ENCODE results near the gene NCR3LG1.

NCR3LG1 gene, protein sequence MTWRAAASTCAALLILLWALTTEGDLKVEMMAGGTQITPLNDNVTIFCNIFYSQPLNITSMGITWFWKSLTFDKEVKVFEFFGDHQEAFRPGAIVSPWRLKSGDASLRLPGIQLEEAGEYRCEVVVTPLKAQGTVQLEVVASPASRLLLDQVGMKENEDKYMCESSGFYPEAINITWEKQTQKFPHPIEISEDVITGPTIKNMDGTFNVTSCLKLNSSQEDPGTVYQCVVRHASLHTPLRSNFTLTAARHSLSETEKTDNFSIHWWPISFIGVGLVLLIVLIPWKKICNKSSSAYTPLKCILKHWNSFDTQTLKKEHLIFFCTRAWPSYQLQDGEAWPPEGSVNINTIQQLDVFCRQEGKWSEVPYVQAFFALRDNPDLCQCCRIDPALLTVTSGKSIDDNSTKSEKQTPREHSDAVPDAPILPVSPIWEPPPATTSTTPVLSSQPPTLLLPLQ

DNA sequence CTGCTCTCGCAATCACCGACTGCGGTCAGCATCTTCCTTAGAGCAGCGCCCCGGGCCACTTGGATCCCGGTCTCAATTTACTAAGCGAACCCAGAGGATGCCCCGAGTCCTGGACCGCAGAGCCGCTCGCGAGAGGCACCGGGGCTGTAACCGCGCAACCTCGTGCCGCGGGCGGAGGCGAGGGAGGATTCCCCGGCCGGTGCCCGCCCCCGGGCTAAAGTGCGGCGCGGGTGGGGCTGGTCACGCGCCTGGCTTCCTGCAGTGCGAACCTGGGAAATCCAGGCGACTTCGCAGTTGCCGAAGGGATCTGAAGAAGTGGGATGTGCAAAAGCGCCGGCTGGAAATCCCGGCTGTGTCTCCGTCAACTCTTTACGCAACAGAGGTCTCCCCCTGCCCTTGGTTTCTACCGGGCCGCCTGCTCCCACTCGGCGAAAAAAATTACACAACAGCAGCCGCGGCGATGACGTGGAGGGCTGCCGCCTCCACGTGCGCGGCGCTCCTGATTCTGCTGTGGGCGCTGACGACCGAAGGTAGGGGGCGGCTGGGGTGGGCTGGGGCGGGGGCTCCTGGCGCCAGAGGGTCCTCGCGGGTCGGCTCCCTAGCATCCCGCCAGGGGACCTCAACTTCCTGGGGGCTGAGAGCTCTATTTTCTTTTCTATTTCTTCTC lies at the start of gene NCR3LG1:
Gene NCR3LG1 (plus strand): TSS at position 291 of the 667 bp plus-strand sequence. CDS start 170 bp downstream, at position 461.
- peak; percentile 7 for DNase-seq

DNA sequence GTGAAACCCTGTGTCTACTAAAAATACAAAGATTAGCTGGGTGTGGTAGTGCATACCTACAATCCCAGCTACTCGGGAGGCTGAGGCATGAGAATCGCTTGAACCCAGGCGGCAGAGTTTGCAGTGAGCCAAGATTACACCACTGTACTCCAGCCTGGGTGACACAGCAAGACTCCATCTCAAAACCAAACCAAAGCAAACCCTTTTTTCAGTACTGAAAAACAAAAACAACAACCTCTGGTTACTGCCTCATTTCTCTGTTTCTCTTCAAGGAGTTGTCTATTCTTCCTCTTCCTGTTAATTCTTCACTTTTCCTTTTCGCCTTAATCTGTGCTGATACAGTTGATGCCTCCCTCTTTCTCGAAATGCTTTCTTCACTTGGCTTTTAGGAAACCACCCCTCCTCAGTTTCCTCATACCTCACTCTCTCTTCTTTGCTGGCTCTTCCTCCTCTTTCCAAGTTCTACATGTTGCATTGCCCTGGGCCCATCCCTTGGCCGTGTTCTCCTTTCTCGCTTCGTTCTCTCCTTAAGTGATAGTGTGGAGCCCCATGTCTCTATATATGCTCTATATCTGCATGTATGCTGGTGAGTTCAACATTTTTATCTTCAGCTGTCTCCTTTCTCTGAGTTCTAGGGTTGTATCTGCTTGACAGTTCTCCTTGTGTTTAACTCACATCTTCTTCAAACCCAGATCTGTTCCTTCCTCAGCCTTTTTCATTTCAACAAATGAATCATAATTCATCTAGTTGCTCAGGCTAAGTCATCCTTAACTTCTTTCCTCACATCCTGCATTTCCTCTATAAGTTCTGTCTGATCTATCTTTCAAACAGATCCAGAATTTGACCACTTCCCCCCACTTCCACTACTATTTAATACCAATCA lies 38.0 kb upstream of the NCR3LG1 start:
- no peak for DNase-seq

DNA sequence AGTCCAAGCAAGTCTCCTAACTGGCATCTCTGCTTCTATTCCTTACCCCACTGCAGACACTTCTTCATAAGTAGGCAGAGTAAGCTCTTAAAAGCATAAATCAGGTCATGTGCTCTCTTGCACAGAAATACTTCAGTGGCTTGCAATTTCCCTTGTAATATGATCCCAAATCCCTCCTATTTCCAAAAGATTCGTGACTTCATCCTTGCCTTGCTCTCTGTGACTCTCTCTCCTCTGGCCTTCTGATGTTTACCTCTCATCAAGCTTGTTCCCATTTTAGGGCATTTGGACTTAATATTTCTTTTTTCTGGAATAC lies 37.4 kb upstream of the NCR3LG1 start:
- no peak for DNase-seq

DNA sequence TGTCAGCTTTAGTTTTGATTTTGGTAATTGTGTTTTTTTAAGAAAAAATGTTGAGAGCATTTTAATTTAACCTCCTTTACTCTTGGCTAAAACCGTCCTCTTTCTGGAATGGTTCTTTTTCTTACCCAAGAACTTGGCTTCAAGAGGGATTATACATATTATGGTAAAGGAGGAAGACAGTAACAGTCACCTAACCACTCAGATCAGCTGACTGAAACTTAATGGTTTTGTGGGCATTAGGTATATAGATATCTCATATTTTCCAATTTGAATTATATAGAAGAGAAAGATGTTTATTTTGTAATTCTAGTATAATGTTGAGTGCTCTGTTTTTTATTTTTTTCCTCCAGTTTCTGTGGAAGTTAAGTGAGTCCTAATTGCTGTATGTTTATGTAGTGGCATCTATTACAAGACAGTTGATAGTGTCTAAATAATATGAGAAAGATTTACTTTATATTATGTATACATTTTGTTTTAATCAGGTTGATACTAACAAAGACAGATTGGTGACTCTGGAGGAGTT lies 36.6 kb upstream of the NCR3LG1 start:
- no peak for DNase-seq

DNA sequence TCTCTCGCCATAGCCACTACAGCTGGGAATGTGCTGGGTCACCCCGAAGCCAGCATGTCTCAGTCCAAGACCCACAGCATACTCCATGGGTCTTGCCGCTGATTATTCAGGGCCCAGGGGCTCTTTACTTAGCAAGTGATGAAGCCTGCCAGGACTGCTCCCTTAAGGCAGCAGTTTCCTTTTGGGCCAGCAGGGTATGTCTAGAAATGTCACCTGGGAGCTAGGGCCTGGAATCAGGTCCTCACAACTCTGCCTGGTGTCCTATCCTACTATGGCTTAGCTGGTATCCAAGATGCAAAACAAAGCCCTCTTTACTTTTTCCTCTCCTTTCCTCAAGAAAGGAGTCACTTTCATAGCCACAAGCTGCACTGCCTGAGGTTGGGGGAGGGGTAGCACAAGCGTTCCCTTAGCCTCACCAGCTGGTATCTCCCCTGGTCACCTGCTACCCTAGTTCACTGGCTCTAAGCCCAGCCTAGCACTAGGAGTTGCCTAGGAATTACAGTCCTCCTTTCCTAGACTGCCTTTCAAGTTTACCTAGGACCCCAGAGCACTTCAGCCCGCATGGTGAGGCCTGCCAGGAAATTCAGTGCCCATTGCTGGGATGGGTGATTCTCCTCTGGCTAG lies 22.6 kb upstream of the NCR3LG1 start:
- no peak for DNase-seq

DNA sequence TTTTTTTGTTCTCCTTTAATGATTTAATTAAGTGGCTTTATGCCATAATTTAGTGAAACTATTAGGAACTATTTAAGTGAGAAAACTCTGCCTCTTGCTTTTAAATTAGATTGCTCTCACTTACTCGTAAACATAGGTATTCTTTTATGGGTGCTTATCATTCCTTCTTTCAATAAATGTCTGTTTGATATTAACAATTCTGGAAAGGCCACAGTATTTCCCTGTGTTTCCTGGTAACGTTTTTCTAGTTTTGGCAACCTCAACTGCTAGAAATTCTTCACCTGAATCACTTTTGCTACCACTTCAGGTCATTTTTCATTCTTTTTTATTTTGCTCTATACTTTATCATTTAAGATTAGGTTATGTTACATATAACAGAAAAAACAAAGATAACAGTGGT lies 19.9 kb upstream of the NCR3LG1 start:
- DNase-seq: no peak

DNA sequence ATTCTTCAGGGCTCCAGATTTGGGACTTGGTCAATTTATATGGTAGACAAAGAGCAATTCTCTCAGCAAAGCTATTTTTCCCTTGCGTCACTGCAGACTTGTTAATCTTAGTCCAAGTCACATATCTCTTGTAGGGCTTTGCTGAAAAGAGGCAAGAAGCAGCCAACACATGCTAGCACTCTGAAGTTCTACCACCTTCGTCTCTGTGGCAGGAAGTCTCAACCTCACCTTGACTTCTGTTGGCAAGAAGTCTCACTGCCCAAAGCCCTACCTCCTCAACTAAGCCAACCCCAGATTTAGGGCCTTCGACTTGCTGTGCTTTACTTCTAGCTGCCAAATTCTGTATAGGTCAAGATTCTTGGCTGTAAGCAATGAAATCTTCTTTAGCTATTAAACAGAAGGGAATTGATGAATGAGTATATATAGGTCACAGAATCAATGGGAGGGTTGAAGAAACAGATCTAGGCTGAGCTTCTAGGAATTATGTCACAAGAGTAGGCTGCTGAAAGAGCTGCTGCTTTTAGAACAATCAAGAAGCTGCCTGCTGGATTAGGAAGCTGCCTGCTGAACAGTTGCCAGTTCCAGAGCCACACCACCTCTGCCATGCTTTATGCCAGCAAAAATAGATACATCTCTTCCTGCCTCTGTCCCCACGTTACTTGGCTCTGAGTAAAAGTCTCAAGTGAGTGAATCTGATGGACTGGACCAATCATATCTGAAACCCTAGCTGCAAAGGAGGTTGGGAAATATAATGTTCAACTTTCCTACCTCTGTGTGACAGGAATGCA lies 17.6 kb upstream of the NCR3LG1 start:
- no peak for DNase-seq

DNA sequence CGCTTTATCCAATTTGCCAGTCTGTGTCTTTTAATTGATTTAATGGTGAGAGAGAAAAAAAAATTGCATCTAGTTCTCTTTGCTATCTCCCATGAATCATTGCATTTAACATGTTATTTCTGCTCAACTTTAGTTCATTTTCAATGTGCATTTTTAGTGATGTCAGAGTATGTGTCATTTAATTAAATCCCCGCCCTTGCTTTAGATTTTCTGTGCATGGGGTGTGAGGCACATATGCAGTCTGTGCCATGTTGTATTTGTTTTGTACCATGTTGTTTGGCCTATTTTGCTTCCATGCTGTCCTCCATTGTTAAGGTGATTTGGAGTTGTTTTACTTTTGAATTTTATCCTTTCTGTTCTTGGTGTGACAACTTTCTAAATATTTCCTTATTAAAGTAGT lies 8.3 kb upstream of the NCR3LG1 start:
- no peak for DNase-seq

DNA sequence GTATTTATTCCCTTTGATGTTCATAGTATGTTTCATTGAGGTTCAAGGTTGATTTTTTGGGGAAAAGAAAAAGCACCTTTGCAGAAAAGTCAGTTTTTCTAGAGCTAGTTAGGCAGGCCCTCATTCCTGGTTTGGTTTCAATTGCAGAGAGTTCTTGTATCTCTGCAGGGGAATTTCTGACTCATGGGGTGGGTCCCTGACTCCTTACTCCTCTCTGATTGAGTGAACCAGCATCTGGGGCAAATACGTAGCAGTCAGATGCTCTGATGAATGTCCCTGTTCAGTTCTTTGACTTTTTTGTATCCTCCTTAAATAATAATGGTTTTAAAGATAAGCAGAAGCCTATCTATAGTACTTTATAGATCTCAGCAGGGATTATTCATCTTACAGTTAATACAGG lies 7.7 kb upstream of the NCR3LG1 start:
- no peak for DNase-seq

DNA sequence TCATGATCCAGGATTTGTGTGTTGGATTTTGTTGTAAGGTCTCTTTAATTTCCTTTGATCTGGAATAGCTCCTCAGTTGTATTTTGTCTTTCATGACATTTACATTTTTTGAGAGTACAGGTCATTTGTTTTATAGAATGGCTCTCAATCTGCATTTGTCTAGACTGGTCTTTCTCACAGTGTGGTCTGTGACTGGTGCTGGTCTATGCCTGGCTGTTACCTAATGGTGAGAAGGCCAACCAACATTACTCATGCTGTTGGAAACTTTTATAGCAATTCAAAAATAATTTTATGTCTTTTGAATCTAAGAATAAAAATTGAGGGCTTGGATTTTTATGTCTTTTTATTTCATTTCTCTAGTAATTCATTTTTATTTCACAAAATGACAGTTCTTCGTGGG lies 3.9 kb upstream of the NCR3LG1 start:
- DNase-seq: no peak

DNA sequence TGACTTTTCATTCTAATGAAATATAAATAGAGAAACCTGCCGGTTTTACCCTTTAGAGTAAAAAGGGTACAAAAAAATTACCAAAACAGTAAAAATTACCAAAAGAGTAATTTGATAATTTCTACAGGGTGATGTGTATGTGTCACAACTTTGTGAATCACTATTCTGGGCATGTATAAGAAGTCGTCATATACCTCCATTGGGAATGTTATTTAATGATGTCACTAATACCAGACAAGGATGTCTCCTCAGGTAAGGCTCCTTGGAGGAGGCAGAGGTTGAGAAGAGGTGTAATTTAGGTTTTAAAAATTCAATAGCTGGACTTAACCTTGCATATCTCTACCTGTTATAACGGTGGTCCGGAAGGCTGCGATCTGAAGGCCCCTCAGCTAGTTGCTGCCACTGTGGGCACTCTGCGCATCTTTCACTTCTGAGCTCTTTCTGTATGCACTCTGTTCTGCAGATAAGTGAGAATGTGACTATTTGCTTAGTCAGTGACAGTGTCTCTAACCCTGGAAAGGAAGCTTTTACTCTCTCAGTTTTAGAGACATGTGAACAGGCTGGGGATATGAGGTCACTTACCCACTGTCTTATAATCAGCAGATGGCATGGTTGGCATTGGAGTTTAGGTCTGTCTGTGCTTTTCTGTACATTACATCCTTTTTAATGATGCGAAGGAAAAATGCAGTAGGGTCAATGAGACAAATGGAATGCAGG lies 987 bp upstream of the NCR3LG1 start:
- DNase-seq: no peak

DNA sequence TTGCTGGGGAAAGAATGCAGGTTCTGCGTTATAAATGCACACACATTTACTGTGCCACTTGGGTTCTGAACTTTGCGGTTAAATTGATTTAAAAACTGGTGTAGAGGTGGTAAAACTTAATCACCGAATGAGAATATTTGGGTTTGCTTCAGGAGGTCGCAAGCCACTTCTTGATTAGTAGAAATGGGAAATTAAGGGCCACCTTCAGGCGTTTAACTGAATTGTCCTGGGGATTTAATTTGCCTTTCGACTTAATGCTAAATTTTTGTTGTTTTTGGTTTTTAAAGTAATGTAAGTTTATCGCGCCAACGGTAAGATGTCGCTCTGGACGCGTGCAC lies 459 bp upstream of the NCR3LG1 start:
- DNase-seq: no peak

DNA sequence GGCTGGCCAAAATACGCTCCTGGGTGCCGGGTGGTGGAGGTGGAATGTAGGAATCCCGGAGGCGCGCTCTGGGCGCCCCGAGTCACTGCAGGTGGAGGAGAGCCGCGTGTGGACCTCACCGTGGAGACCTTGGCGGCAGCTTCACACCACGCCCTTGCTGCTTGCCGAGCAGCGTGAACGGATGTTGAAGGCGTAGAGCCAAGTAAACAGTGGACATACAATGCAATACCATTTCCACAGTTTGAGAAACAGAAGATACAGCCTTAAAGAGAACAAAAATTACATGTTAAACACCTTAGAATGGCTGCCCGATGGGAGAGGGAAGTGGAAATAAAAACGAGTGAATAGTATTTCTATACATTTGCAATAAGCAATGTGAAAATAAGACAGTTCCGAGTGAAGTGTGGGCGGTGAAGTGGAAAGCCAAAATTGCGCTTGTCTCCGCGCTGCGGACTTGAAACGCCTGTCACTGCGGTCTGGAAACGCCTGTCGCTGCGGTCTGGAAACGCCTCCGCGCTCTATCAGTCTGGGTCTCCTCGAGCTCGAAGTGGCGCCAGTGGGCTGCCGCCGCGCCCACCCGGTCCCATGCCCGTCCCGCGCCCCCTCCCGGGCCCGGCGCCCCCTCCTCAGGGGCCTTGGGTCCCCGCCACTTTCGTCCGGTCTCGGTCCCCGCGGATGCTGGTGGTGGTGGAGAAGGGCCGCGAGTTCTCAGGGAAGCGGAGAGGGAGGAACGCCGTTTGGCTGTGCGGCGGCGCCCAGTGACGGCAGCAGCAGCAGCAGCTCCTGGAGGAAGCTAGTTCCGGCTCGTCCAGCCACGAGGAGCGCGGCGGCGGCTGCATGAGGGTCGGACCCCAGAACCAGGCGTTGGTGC lies 1.6 kb downstream of the NCR3LG1 start:
- peak; percentile 58 for DNase-seq

DNA sequence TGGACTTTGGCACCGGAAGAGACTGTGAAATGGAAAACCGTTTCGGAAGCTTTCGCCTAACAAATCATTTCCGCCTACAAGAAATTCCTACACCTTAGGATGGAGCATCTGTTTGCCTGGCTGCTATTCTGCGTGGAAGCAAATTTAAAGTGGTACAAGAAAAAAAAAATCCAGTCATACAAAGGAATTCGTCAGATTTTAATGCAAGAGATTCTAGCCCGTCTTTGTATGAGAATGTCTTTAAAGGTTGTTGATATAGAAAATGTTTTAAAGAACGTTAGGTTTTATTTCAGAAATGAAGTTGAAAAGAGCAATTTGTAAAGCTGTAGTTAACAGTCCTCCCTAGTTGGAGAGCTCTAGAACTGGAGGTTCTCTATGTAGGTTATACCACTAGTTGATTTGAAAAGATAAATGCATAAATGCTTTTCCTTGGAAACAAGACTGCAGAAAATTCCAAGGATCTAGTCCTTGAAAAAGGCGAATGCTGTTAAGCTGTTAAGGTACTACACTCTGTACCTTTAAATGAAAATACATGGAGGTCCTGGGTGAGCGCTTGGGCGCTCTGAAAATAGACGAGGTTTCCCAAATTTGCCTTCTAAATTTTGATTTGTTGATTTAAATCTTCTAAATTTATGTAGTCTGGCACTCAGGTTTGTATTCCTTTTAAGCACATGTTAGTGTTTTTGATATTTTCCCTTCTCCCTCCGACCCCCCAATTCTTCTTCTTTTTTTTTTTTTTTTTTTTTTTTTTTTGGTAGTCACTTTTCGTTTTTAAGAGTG lies 2.4 kb downstream of the NCR3LG1 start:
- no peak for DNase-seq

DNA sequence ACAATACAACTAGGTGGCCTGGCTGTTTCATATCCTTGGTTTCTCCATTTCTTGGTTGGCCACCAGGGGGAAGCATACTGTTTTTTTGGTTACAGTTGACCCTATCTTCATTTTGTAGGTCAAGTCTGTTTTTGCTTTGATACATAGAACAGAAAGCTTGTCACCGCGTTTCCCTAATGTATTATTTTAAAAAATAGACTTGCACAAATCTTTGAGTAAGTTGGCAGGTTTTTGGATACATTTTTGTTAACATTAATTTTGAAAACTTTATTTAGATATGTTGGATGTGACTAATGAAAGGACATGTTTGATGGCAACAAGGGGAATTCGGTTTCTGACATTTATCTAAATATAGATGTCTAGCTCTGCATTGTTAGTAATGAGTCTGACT lies 3.0 kb downstream of the NCR3LG1 start:
- no peak for DNase-seq

DNA sequence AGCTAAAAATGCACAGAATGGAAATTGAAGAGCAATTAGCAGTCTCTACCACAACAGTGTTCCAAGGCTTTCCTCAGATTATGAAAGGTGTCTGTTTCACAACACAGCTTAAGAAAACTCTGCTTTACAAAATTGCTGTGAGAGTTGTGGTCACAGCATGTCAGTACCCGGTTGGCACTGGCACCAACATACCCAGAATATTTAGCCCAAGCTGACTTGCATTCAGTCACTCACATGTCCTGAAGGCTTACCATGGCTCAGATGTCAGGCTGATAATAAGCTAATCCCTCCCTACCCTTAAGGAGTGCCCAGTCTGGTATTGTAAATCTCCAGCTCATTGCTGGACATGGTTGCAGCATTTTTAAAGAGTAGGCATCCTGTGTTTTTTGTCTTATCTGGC lies 14.9 kb downstream of the NCR3LG1 start:
- DNase-seq: no peak

DNA sequence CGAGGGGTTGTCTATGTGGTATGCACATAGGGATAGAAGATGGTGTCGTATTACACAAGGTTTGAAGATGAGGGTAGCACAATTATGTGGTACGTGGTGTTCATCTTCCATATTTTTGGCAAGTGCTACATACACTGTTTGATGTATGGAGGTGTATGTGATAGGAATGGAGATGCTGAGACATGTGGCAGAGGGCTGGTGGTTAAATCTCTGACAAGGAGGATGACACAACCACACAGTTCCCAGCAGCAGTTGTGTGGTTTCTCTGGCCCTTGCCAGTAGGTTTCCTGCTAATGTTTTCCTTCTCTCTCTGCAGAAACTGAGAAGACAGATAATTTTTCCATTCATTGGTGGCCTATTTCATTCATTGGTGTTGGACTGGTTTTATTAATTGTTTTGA lies 17.0 kb downstream of the NCR3LG1 start:
- no peak for DNase-seq

DNA sequence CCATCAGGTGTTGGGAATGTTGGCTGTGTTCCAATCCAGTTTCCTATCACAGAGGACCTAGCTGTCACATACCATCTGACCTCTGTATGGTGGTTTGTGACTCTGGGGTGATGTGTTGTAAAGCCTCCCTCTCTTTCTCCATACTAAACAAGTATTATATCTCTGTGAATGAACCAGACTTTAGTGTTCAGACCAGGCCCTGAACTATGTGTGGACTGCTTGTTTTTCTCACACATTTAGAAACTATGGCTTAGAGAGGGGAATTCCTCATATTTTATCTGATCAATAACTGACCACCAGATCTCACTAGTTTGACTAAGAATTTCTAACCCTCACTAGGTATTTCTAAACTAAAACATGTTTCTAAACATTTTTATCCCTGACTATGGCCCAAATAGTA lies 17.5 kb downstream of the NCR3LG1 start:
- DNase-seq: no peak

DNA sequence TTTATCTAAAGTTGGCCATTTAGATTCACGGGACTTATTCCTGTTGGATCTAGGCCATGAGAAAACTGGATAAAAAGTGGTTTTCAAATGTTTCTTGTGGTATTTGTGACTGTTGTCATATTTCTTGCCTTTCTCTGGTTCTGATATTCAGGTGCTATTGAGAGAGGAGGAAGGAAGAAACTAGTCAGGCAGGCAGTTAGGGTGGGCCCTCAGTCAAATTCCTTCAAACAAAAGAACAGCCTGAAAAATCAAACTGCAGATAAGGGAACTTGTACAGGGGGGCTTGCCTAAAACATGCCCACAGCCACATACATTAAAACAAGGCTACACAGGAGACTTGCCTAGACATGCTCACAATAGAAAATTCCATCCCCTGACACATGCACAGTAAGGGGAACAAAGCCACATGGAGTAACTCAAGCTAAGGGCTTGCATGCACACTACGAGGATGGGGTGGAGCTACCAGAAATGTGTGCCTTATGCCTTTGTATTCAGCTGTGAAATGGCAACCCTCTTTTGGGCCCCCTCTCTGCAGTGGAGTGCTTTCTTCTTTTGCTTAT lies 18.2 kb downstream of the NCR3LG1 start:
- no peak for DNase-seq

Measured in T1000 (cell line).